Suprapubic skin (tissue), 4 donors: ENCODE measurements around the gene ARHGEF28. TPM values are rescaled to one million over a fixed set of nuclear protein-coding genes. Genes with fewer than 3 reads are reported as not detected.

ENCODE experiments used
- DNase-seq, 2 donors: peaks; one replicate each; pipeline ENCODE4 v3.0.0-alpha.2; 2019; ENCODE audit warnings: low spot score in 2 of 2
- H3K27ac ChIP-seq: fragments of 200-600 bp; sonication (generic); one replicate; pipeline ENCODE4 v1.5.1; 2019
- H3K27me3 ChIP-seq: fragments of 200-600 bp; sonication (generic); one replicate; pipeline ENCODE4 v1.5.1; 2019
- H3K36me3 ChIP-seq: fragments of 200-600 bp; sonication (generic); one replicate; pipeline ENCODE4 v1.5.1; 2019
- H3K4me1 ChIP-seq: fragments of 200-600 bp; sonication (generic); one replicate; pipeline ENCODE4 v1.5.1; 2019
- H3K4me3 ChIP-seq: fragments of 200-600 bp; sonication (generic); one replicate; pipeline ENCODE4 v1.5.1; 2019; ENCODE audit warnings: mild to moderate bottlenecking
- H3K9me3 ChIP-seq: fragments of 200-600 bp; sonication (generic); one replicate; pipeline ENCODE4 v1.5.1; 2019
- CTCF ChIP-seq, 2 donors: fragments of 200-600 bp in 1 of 2; fragments of 450-650 bp in 1 of 2; sonication (generic) in 1 of 2; IDR thresholded peaks; one replicate each; pipeline ENCODE4 v1.5.1; 2016 to 2019; ENCODE audit warnings: antibody characterized with exemption in 2 of 2, mild to moderate bottlenecking in 1 of 2, moderate library complexity in 1 of 2
- EP300 ChIP-seq: sonication (generic); formaldehyde crosslinking; IDR thresholded peaks from one replicate; pipeline ENCODE4 v1.6.1; 2017; ENCODE audit warnings: antibody characterized with exemption
- POLR2A ChIP-seq, 2 donors: fragments of 450-650 bp; IDR thresholded peaks; one replicate each; pipeline ENCODE4 v1.6.1; 2017; ENCODE audit warnings: antibody characterized with exemption in 2 of 2, mild to moderate bottlenecking in 2 of 2, moderate library complexity in 2 of 2
- POLR2AphosphoS5 ChIP-seq, 3 donors: sonication (generic); formaldehyde crosslinking; IDR thresholded peaks; one replicate each; pipeline ENCODE4 v1.6.1; 2017; ENCODE audit warnings: antibody characterized with exemption in 3 of 3
- WGBS: methylation state at CpG from one replicate; pipeline ENCODE4 v1.1.5; 2018; 5-methylcytosine and 5-hydroxymethylcytosine counted together
- total RNA-seq, 4 donors: library from RNA; depleted of rRNA; stranded (reverse); fragments of >200 nt; gene quantifications; one replicate each; pipeline ENCODE4 v1.1.0, GENCODE V29; 2016

Gene ARHGEF28
- total RNA-seq, 4 donors from 2014 or later: 25.6 to 104 (median 39.1) TPM

DNA sequence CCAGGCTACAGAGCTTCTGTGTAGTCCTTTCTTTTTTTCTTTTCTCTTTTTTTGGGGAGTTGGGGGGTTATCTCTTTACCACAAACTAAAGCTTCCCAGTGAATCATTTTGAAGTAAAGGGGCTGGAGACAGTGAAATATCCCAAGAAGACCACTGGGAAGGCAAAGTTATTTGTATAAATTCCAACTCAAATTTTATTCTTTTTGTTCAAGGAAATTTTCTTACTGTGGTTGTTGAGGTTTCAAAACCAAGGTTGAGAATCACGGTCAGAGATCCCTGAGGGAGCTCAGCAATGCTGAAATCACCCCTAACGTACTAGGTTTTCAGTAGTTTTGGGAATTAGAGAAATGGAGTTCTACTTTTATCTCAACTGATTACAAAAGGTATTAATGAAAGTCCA is 175.7 kb downstream of the ARHGEF28 start:
- Histone ChIP-seq H3K36me3 (no peaks in the 10 kb centered on the region), H3K4me3 (no peak overlapping the region), H3K27ac (no peak overlapping the region), H3K4me1 (peaks cover 10% of the 10 kb centered on the region), H3K27me3 (no peaks in the 10 kb centered on the region), H3K9me3 (no peaks in the 10 kb centered on the region)
- 87% methylated on average over 2 of the region's 2 CpGs for WGBS
- DNase-seq: no peak
- no peak for TF ChIP-seq CTCF (IDR thresholded peaks at IDR 0.05)

DNA sequence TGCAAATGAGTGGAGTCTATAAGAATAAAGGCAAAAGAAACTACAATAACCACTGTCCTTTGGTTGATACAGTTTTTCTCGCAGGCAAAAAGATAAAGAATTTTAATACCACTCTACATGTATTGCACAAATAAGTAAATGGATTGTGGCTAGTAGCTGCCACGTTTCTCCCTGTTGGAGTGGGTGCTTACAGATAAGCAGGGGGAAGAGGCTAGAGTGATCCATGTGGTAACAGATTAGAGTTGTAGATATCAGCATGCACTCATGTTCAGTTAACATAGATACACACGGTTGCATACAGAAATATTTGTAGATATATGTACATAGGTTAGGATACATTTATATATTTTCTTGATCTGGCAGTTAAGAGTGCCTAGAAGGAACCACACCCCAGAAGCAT is 179.5 kb downstream of the ARHGEF28 start:
- H3K27me3 ChIP-seq: no peaks in the 10 kb centered on the region
- H3K36me3 ChIP-seq: no peaks in the 10 kb centered on the region
- H3K9me3 ChIP-seq: no peaks in the 10 kb centered on the region
- WGBS: 76% methylated on average over 3 of the region's 3 CpGs
- no peak for DNase-seq
- H3K4me1 ChIP-seq: no peaks in the 10 kb centered on the region
- no peak overlapping the region for H3K27ac ChIP-seq
- no peak overlapping the region for H3K4me3 ChIP-seq
- TF ChIP-seq EP300 (no peak), CTCF (IDR thresholded peaks at IDR 0.05) (no peak), POLR2A (IDR thresholded peaks at IDR 0.05) (no peak), POLR2AphosphoS5 (IDR thresholded peaks at IDR 0.05) (no peak)

DNA sequence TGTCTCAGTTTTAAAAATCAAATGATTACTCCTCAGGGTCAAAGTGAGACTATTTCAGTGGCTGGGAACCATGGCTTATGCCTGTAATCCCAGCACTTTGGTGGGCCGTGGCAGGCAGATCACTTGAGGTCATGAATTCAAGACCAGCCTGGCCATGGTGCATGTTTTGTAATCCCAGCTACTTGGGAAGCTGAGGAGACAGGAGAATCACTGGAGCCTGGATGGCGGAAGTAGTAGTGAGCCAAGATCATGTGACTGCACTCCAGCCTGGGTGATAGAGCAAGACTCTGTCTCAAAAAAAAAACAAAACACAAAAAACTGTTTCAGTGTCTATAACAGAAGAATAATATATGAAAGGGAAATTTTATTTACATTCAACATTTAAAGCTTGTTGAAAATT is 182.9 kb downstream of the ARHGEF28 start:
- Histone ChIP-seq H3K27me3 (no peaks in the 10 kb centered on the region), H3K4me1 (peaks cover 9% of the 10 kb centered on the region), H3K36me3 (no peaks in the 10 kb centered on the region), H3K4me3 (no peak overlapping the region), H3K9me3 (no peaks in the 10 kb centered on the region), H3K27ac (no peak overlapping the region)
- WGBS: 93% methylated on average over 2 of the region's 2 CpGs
- no peak for TF ChIP-seq POLR2AphosphoS5 (IDR thresholded peaks at IDR 0.05)
- no peak for TF ChIP-seq EP300
- TF ChIP-seq POLR2A (IDR thresholded peaks at IDR 0.05): no peak
- TF ChIP-seq CTCF (IDR thresholded peaks at IDR 0.05): no peak
- DNase-seq: no peak

DNA sequence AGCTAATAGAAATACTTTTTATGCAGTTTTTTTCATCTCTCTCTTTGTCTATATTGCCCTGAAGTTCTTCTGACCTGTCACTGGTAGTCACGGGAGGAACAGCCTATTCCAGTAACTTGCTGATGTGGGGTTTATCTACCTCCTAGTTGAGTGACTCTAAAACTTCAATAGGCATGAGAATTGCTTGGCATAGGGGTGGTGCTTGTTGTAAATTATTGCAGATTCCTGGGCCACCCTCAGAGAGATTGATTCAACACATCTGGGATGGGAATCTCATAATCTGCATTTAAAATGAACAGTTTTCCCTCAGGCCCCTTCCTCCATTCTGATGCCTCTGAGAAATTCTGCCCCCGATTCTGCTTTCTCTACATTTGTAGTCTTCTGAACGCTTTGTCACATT is 184.4 kb downstream of the ARHGEF28 start:
- Histone ChIP-seq H3K4me1 (peaks cover 9% of the 10 kb centered on the region), H3K4me3 (no peak overlapping the region), H3K36me3 (no peaks in the 10 kb centered on the region), H3K27ac (no peak overlapping the region), H3K9me3 (no peaks in the 10 kb centered on the region), H3K27me3 (no peaks in the 10 kb centered on the region)
- WGBS: 90% methylated on average over 3 of the region's 3 CpGs
- no peak for TF ChIP-seq POLR2A (IDR thresholded peaks at IDR 0.05)
- no peak for TF ChIP-seq EP300
- TF ChIP-seq CTCF (IDR thresholded peaks at IDR 0.05): no peak
- TF ChIP-seq POLR2AphosphoS5 (IDR thresholded peaks at IDR 0.05): no peak
- no peak for DNase-seq

DNA sequence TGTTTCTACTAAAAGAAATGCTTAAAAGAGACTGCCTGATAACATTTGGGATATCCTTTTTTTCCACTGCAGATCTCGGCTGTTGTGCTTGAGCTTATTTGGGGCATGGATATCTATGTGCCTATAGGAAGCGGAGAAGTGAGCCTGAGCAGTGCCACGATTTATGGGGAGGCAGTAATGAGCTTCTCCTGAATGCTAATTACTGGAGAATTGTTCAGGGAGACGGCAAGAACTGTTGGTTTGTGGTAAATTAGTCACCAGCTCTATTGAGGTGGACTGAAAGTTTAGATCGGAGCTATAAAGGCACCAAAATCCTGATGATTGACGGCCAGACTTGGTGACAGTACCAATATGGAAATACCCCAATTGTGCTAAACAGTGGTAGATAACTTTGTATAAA is 186.5 kb downstream of the ARHGEF28 start:
- H3K27me3 ChIP-seq: no peaks in the 10 kb centered on the region
- H3K27ac ChIP-seq: peak overlapping the region; percentile 84
- H3K4me1 ChIP-seq: peaks cover 14% of the 10 kb centered on the region
- TF ChIP-seq POLR2A (IDR thresholded peaks at IDR 0.05): no peak
- TF ChIP-seq CTCF (IDR thresholded peaks at IDR 0.05): no peak
- no peak for TF ChIP-seq POLR2AphosphoS5 (IDR thresholded peaks at IDR 0.05)
- TF ChIP-seq EP300: no peak
- H3K4me3 ChIP-seq: no peak overlapping the region
- no peaks in the 10 kb centered on the region for H3K36me3 ChIP-seq
- no peaks in the 10 kb centered on the region for H3K9me3 ChIP-seq
- 46% methylated on average over 6 of the region's 6 CpGs for WGBS
- DNase-seq: no peak
